ENCODE measurements around the gene ITGAE.

The ITGAE gene

GRCh38 chr17:3815925-3816324 lies 14.9 kb upstream of the ITGAE start:
- DNase-seq: no peak

- no peak for DNase-seq
Measured at GRCh38 chr17:3815122-3815521, 14.1 kb upstream of the ITGAE start.

GRCh38 chr17:3814361-3814760 lies 13.4 kb upstream of the ITGAE start:
- no peak for DNase-seq

DNA sequence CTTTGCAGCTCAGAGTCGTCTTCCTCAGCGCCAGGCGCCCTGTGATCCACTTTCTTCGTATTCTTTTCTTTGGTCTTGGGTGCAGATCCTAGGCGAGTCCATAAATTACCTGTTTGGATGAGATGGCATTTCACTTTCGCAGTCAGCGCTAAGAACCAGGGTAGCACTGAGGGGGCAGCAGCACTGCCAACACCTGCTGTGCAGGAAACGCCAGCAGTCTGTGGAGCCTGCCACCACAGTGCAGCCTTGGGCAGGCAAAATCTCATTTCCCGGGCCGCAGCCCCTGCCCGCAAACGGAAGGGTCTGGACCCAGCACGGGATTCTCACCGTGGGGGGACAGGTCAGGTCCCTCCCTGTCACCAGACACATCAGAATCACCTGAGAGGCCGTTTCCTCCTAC lies 12.2 kb upstream of the ITGAE start:
- DNase-seq: no peak

GRCh38 chr17:3812771-3813170 lies 11.8 kb upstream of the ITGAE start:
- DNase-seq: no peak

DNA sequence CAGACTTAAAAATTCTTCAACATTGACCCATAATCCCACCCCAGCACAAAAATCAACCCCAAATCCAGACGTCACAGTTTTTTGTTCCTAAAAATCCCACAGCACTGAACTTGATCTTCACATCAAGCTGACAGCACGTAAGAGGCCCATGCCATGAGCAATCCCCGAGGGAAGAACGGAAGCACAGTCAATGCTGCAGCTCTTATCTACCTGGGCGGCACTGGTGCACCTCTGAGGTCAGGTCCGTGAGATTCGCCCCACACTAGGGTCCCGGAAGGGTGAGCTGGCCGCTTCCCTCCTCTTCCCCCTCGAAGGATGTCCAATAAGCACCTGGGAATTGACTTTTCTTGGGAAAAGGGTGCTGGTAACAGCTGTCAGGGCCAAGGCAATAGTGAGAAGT lies 11.3 kb upstream of the ITGAE start:
- DNase-seq: no peak

- no peak for DNase-seq
Measured at GRCh38 chr17:3810019-3810418, 9.0 kb upstream of the ITGAE start.

DNA sequence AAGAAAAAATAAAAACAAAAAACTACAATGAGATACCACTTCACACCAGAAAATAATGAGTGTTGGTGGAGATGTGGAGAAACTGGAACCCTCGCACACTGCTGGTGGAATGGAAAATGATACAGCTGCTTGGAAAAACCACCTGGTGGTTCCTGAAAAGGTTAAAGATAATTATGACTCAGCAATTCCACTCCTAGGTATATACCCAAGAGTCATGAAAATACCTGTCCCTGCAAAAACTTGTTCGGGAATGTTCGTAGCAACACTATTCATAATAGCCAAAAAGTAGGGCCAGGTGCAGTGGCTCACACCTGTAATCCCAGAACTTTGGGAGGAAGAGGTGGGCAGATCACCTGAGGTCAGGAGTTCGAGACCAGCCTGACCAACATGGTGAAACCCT lies 8.1 kb upstream of the ITGAE start:
- DNase-seq: no peak

DNA sequence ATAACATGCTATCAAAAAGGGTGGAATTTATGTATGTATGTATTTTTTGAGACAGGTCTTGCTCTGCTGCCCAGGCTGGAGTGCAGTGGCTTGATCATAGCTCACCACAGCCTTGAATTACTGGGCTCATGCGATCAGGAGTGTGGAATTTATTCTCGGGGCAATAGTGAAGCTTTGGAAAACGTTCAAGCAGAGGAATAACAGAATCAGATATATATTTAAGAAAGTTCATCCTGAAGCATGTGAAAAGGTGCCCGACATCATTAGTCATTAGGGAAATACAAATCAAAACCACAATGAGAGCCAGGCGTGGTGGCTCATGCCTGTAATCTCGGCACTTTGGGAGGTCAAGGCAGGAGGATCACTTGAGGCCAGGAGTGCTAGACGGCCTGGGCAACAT lies 7.7 kb upstream of the ITGAE start:
- DNase-seq: no peak

GRCh38 chr17:3805581-3805980 lies 4.6 kb upstream of the ITGAE start:
- DNase-seq: peak; percentile 53

GRCh38 chr17:3804503-3804931 lies 3.5 kb upstream of the ITGAE start:
- peak; percentile 71 for DNase-seq

GRCh38 chr17:3803308-3803640 lies 2.3 kb upstream of the ITGAE start:
- no peak for DNase-seq

DNA sequence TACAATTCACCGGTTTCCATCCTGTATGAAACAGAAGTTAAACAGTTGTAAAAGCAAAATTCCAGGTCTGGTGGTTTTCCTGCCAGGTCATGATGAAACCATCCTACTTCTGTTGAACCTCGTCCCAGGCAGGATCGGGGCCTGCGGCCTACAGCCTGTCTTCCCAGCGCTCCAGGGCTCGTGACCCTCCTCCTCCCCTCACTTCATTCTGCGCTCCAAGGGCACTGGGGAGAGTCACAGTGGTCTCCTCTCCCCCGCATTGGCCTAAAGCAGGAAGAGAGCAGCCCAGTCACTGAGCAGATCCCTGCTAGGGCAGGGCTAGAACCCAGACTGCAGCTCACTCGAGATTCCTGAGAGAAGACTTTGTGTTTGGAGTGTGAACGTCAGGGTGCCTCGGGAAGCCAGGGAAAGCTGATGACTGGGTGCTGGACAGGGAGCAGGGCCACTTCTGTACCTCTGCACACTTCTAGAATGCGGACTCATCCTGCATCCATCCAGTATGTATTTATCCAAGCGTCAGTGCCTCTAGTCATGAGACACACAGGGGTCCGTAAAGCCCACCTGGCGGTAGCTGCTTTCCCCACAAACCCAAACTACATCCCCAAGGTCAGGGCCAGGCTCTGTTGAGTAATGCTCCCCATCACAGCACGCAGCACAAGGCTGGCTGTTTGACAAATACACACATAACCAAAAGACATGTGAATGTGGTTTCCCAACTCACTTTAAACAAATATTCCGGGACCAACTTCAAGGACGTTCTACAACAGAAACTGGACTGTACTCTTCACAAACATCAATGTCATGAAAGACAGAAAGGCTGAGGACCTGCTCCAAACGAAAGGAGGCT lies 1.7 kb upstream of the ITGAE start:
- DNase-seq: peak; percentile 53

DNA sequence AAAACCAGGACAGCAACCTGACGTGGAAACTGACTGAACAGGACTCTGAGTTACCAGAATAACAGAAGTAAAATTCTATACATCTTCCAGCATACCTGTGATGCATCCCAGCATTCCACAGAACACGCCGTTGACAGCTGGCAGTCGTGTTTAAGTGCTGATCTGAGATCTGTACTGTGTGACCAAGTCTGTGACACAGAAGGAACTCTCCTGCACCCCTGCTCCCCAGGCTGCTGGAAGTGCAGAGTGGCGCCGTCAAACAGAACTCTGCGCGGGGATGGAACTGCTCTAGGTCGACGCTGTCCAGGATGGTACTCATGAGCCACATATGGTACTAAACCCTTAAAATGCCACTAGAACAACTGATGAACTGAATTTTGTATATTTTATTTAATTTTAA lies 804 bp upstream of the ITGAE start:
- no peak for DNase-seq

DNA sequence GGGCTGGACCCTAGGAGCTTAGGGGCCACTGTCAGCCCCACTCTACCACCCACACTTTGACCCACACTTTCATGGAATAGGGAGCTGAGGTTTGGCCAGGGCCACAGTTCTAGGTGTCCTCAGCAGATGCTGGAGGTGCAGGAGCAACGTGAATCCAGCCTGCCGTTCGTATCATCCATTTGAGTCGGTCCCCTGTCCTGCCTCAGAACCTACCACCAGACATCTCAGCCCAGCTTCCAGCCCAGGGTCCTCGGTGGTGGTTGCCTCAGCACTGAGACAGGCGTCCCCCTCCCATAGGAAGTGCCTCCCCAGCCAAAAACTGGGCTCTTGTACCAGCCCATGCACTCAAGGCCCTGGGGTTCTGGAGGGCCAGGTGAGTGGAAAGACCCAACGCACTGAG lies 359 bp upstream of the ITGAE start:
- no peak for DNase-seq

DNA sequence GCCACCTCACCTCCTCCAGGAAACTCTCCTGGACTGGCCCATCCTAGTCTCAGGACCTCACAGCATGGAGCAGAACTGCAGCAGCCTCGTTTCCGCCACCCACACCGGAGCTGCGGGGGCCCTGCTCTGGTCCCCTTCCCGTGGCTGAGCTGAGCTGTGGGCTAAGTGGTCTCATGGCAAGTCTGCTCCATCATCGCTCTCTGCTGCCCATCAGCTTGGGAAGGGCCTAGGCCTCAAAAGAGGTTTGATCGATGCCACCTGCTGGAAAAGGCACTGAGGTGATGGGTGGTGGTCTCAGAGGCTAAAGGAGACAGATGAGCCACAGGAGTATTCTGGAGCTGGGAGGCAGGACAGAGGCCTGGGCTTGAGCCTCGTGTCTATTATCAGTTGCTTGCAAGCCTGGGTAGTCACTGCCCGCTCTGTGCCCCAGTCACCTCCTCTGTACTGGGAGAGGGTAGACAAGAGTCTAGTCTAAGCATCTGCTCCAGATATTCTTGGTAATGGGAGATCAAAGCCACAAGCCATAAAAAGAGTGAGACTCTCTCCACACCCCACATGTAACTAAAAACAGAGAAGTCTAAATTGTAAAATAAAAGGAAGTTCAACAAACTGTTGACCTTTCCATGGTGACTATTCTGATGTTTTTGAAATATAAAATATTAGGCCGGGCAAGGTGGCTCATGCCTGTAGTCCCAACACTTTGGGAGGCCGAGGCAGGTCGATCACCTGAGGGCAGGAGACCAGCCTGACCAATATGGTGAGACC lies 1.6 kb downstream of the ITGAE start:
- peak; percentile 62 for DNase-seq

DNA sequence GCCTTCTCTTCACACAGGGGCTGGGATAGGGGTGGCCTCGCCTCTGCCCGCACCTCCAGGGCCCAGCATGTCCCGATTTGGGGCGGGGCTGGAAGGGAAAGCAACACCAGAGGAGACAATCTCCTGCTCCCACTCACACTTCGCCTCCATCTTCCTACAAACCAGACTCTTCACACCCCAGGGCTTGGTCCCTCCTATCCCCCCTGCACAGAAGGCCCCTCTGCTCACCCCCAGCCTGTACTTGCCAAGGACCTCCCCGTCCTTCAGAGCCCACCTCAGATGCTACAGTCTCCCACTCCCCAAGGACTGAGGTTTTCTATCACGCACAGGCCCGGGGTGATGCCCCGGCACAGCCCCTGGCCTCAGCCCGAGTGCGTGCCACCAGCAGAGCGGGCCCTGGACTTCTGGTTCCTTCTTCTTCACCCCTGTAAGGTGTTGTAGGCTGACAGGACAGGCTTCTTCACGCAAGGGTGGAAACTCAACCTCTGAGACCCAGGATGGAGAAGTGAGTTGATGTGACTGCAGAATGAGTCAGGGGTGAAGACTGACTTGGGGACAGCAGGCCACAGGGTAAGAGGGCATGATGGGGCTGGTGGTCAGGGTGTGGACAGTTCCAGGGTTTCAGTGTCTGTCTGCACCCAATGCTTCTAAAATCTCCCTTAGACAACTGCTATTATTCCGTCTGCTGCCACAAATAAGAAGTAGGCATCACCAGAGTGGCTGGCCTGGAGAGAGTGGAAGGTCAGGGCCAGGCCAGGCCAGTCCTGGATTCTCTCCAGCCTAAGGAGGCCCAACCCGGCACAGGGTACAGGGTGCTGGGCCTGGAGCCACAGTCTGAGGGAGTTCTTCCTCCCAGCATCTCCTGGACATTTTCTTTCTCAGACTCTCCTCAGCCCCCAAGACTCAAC lies 2.5 kb downstream of the ITGAE start:
- DNase-seq: no peak

- DNase-seq: no peak
Measured at GRCh38 chr17:3796822-3797170, 4.2 kb downstream of the ITGAE start.

- peak; percentile 91 for DNase-seq
Measured at GRCh38 chr17:3796110-3796821, 4.7 kb downstream of the ITGAE start.

- DNase-seq: no peak
Measured at GRCh38 chr17:3795390-3796102, 5.4 kb downstream of the ITGAE start.

GRCh38 chr17:3794557-3795389 lies 6.2 kb downstream of the ITGAE start:
- peak; percentile 87 for DNase-seq
